Iris pigment epithelial cell (primary cell): ENCODE measurements around the gene MPRIP.
A peak's percentile ranks its signal among the peaks of the same experiment; 100 is the strongest.

Experiments
- DNase-seq: peaks from one replicate; pipeline ENCODE4 v3.0.0-alpha.2; 2011; ENCODE audit warnings: low read depth

MPRIP gene

GRCh38 chr17:17071531-17072360, 29.5 kb downstream of the MPRIP start:
- DNase-seq, result no peak

- DNase-seq, result no peak
These were observed 30.3 kb downstream of the MPRIP start for GRCh38 chr17:17072546-17072945.

GRCh38 chr17:17073030-17073564, 30.8 kb downstream of the MPRIP start:
- no peak for DNase-seq

- peak; percentile 52 for DNase-seq
These were observed 31.5 kb downstream of the MPRIP start for GRCh38 chr17:17073581-17074403.

GRCh38 chr17:17075125-17075781, 33.0 kb downstream of the MPRIP start:
- DNase-seq, result peak; percentile 94

- DNase-seq, result no peak
These were observed 33.8 kb downstream of the MPRIP start for GRCh38 chr17:17076066-17076465.

- DNase-seq, result no peak
These were observed 34.8 kb downstream of the MPRIP start for GRCh38 chr17:17077101-17077500.

GRCh38 chr17:17077861-17078732, 35.8 kb downstream of the MPRIP start:
- no peak for DNase-seq

- no peak for DNase-seq
These were observed 36.6 kb downstream of the MPRIP start for GRCh38 chr17:17078832-17079231.

GRCh38 chr17:17079336-17079735, 37.1 kb downstream of the MPRIP start:
- DNase-seq, result no peak

GRCh38 chr17:17079761-17080160, 37.5 kb downstream of the MPRIP start:
- no peak for DNase-seq

- no peak for DNase-seq
These were observed 37.9 kb downstream of the MPRIP start for GRCh38 chr17:17080181-17080631.

- no peak for DNase-seq
These were observed 38.5 kb downstream of the MPRIP start for GRCh38 chr17:17080781-17081180.

- no peak for DNase-seq
These were observed 39.2 kb downstream of the MPRIP start for GRCh38 chr17:17081304-17081940.

GRCh38 chr17:17082878-17083277, 40.6 kb downstream of the MPRIP start:
- DNase-seq, result no peak

- DNase-seq, result no peak
These were observed 42.1 kb downstream of the MPRIP start for GRCh38 chr17:17084317-17084835.

GRCh38 chr17:17084941-17085340, 42.7 kb downstream of the MPRIP start:
- no peak for DNase-seq

- DNase-seq, result no peak
These were observed 44.3 kb downstream of the MPRIP start for GRCh38 chr17:17086585-17086984.

GRCh38 chr17:17087424-17088015, 45.3 kb downstream of the MPRIP start:
- no peak for DNase-seq

GRCh38 chr17:17088086-17088485, 45.8 kb downstream of the MPRIP start:
- DNase-seq, result no peak
